ENCODE measurements around the gene KRTAP5-1.

- no peak for TF ChIP-seq CTCF (IDR thresholded peaks at IDR 0.05)
- TF ChIP-seq POLR2A (IDR thresholded peaks at IDR 0.05), result no peak
- TF ChIP-seq POLR2AphosphoS5 (IDR thresholded peaks at IDR 0.05), result no peak
Measured at GRCh38 chr11:1567721-1568100, 17.4 kb downstream of the KRTAP5-1 start.

Measured in stomach (tissue), 4 donors.